ENCODE measurements around the gene MBNL3. TPM values are rescaled to one million over a fixed set of nuclear protein-coding genes. Genes with fewer than 3 reads are reported as not detected.

Gene MBNL3
- total and polyA plus RNA-seq, 9 of the 15 experiments (the other 6 are each of a cell fraction or from before 2014, with no cell fraction given) = under 0.01 to 0.25 (median 0.16) TPM

DNA sequence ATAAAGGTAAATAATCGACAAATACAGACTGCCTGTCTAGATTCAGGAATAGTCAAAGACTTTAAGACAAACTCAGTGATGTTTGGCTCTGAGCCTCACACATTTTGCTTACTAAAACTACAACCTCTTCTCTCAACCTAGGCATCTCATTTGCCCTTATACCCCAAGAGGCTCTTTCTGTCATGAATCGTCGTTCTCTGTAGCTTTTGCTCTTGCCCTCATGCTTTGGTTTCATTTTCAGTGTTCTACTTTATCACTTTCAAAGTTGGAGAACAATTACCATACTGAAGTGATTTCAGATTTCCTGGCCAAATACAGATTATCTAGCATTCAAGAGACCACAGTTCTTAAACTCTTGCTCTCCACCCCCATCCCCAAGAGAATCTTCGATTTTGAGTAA lies 155.5 kb downstream of the MBNL3 start:
- 0% methylated on average over 4 of the region's 4 CpGs for WGBS (ENCODE audit: insufficient coverage, low coverage, missing lambda C conversion rate)
- no peaks in the 10 kb centered on the region for H3K4me1 ChIP-seq (replicated peaks in 1 of 2; ENCODE audit: control insufficient read depth in 2 of 2, insufficient read depth in 2 of 2, low read length in 2 of 2)

DNA sequence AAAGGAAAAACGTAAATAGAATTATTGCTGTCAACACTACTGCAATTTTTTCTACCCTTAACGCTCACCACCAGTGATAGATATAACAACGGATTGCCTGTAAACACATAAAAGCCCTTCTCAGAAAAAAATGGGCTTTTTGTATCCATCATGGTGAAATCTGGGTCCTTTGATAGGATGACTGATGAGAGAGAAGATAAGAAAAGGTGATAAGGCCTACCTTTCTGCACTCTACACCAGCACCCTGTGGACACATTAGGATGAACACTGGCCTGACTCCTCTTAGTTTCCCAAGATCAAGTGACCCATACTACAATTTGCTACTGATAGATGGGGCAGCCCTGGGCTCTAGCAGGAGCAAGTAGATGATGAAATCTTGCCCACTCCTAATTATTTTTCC lies 157.3 kb downstream of the MBNL3 start:
- FAIRE-seq = no peak
- TF ChIP-seq STAG1 (CRISPR knock-in tag; IDR thresholded peaks at IDR 0.05; ENCODE audit: borderline replicate concordance) (no peak), NFYB (IDR thresholded peaks at IDR 0.05; ENCODE audit: extremely low read depth, insufficient read length) (no peak), ESRRB (CRISPR knock-in tag; IDR thresholded peaks at IDR 0.05; ENCODE audit: borderline replicate concordance) (no peak), ATF2 (CRISPR knock-in tag; IDR thresholded peaks at IDR 0.05) (no peak), MITF (IDR thresholded peaks at IDR 0.05) (no peak), ZNF408 (CRISPR knock-in tag; IDR thresholded peaks at IDR 0.05; ENCODE audit: low read depth) (no peak)
- TF ChIP-seq, protein P1, sequence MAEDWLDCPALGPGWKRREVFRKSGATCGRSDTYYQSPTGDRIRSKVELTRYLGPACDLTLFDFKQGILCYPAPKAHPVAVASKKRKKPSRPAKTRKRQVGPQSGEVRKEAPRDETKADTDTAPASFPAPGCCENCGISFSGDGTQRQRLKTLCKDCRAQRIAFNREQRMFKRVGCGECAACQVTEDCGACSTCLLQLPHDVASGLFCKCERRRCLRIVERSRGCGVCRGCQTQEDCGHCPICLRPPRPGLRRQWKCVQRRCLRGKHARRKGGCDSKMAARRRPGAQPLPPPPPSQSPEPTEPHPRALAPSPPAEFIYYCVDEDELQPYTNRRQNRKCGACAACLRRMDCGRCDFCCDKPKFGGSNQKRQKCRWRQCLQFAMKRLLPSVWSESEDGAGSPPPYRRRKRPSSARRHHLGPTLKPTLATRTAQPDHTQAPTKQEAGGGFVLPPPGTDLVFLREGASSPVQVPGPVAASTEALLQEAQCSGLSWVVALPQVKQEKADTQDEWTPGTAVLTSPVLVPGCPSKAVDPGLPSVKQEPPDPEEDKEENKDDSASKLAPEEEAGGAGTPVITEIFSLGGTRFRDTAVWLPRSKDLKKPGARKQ (CRISPR knock-in tag; IDR thresholded peaks at IDR 0.05) = no peak

More for the DNA sequence above, 155.5 kb downstream of the MBNL3 start:
- ChIA-PET CTCF (ENCODE audit: low intra/inter-chr PET ratio) (no interaction called here), POLR2A (no interaction called here)
- no TSS peak for BruUV-seq (replicated peaks)
- H3K27me3 ChIP-seq (ENCODE audit: control insufficient read depth in 2 of 2, insufficient read depth in 2 of 2, low read length in 2 of 2) = no peaks in the 10 kb centered on the region
- no peaks in the 10 kb centered on the region for H3K36me3 ChIP-seq (ENCODE audit: control insufficient read depth, insufficient read depth, low read length)
- H3K27ac ChIP-seq (ENCODE audit: extremely low read depth, low read depth, low read length) = no peak overlapping the region
- in situ Hi-C loops (cut with MboI) (no loop called here), intact Hi-C loops (cut with micrococcal nuclease) (no loop called here)
- H3K4me2 ChIP-seq (ENCODE audit: insufficient read depth, low read length) = no peak overlapping the region
- FAIRE-seq = no peak
- no peak overlapping the region for H2AFZ ChIP-seq (ENCODE audit: low read depth, low read length)
- H3K79me2 ChIP-seq (ENCODE audit: control insufficient read depth, insufficient read depth, low read length) = no peaks in the 10 kb centered on the region
- H3K9me3 ChIP-seq (replicated peaks; ENCODE audit: control insufficient read depth, insufficient read depth, low read depth, low read length) = no peaks in the 10 kb centered on the region
- no peak overlapping the region for H3K9ac ChIP-seq (ENCODE audit: insufficient read depth in 1 of 2, low read depth in 2 of 2, low read length in 2 of 2)
- no peak for ATAC-seq
- no peak overlapping the region for H3K4me3 ChIP-seq
- no peaks in the 10 kb centered on the region for H3K9me1 ChIP-seq (ENCODE audit: control insufficient read depth, insufficient read depth, low read length)
- TF ChIP-seq RBM34 (IDR thresholded peaks at IDR 0.05; ENCODE audit: borderline replicate concordance, insufficient read depth, low read length) (no peak), ZNF174 (CRISPR knock-in tag; IDR thresholded peaks at IDR 0.05) (no peak), SMARCA4 (IDR thresholded peaks at IDR 0.05) (no peak), MIER1 (IDR thresholded peaks at IDR 0.05; ENCODE audit: low read depth) (no peak), TFAM (CRISPR knock-in tag; conservative IDR thresholded peaks at IDR 0.05) (no peak), CEBPB (tag; IDR thresholded peaks at IDR 0.05) (no peak), SMAD2 (IDR thresholded peaks at IDR 0.05; ENCODE audit: low read depth, low read length) (no peak), KDM4B (IDR thresholded peaks at IDR 0.05; ENCODE audit: borderline replicate concordance in 2 of 2, low read depth in 1 of 2) (no peak), TSC22D4 (tag; IDR thresholded peaks at IDR 0.05) (no peak), ZNF324 (CRISPR knock-in tag; IDR thresholded peaks at IDR 0.05) (no peak), STAG1 (CRISPR knock-in tag; IDR thresholded peaks at IDR 0.05; ENCODE audit: borderline replicate concordance) (no peak), NR1H2 (CRISPR knock-in tag; IDR thresholded peaks at IDR 0.05) (no peak), E2F3 (CRISPR knock-in tag; IDR thresholded peaks at IDR 0.05) (no peak), CHCHD3 (CRISPR knock-in tag; IDR thresholded peaks at IDR 0.05) (no peak), SREBF2 (CRISPR knock-in tag; IDR thresholded peaks at IDR 0.05) (no peak), ZBTB7A (IDR thresholded peaks at IDR 0.05; ENCODE audit: borderline replicate concordance, control insufficient read depth, low read depth, low read length) (no peak), SRSF7 (optimal IDR thresholded peaks at IDR 0.05; ENCODE audit: low read depth, low read length) (no peak)
- no peaks in the 10 kb centered on the region for H4K20me1 ChIP-seq (replicated peaks; ENCODE audit: control insufficient read depth, insufficient read depth, low read length)
- no peak for DNase-seq (ENCODE audit: extremely low read depth in 1 of 4, low spot score in 3 of 4)

More for the DNA sequence above, 157.3 kb downstream of the MBNL3 start:
- no peak overlapping the region for H3K9ac ChIP-seq (ENCODE audit: insufficient read depth in 1 of 2, low read depth in 2 of 2, low read length in 2 of 2)
- 6% methylated on average over 2 of the region's 3 CpGs for WGBS (ENCODE audit: insufficient coverage, low coverage, missing lambda C conversion rate)
- H2AFZ ChIP-seq (ENCODE audit: low read depth, low read length) = no peak overlapping the region
- H3K4me2 ChIP-seq (ENCODE audit: insufficient read depth, low read length) = no peak overlapping the region
- in situ Hi-C loops (cut with MboI) (no loop called here), intact Hi-C loops (cut with micrococcal nuclease) (no loop called here)
- POLR2A ChIA-PET = no interaction called here
- no peak for DNase-seq (ENCODE audit: extremely low read depth in 1 of 4, low spot score in 3 of 4)
- H4K20me1 ChIP-seq (replicated peaks; ENCODE audit: control insufficient read depth, insufficient read depth, low read length) = no peaks in the 10 kb centered on the region
- no peaks in the 10 kb centered on the region for H3K9me1 ChIP-seq (ENCODE audit: control insufficient read depth, insufficient read depth, low read length)
- H3K27ac ChIP-seq (ENCODE audit: extremely low read depth, low read depth, low read length) = no peak overlapping the region
- no peak for ATAC-seq
- H3K79me2 ChIP-seq (ENCODE audit: control insufficient read depth, insufficient read depth, low read length) = no peaks in the 10 kb centered on the region
- no TSS peak for BruUV-seq (replicated peaks)
- no peaks in the 10 kb centered on the region for H3K4me1 ChIP-seq (replicated peaks in 1 of 2; ENCODE audit: control insufficient read depth in 2 of 2, insufficient read depth in 2 of 2, low read length in 2 of 2)
- H3K9me3 ChIP-seq (replicated peaks; ENCODE audit: control insufficient read depth, insufficient read depth, low read depth, low read length) = no peaks in the 10 kb centered on the region
- no peaks in the 10 kb centered on the region for H3K27me3 ChIP-seq (ENCODE audit: control insufficient read depth in 2 of 2, insufficient read depth in 2 of 2, low read length in 2 of 2)
- CTCF ChIA-PET (ENCODE audit: low intra/inter-chr PET ratio) = no interaction called here
- no peaks in the 10 kb centered on the region for H3K36me3 ChIP-seq (ENCODE audit: control insufficient read depth, insufficient read depth, low read length)
- no peak overlapping the region for H3K4me3 ChIP-seq
